Left renal cortex interstitium (tissue), 4 donors: ENCODE measurements around the gene CA7. TPM values are rescaled to one million over a fixed set of nuclear protein-coding genes. Genes with fewer than 3 reads are reported as not detected.

ENCODE experiments used
- DNase-seq, 4 donors: peaks; one replicate each; pipeline ENCODE4 v3.0.0-alpha.2; 2013; ENCODE audit warnings: low read depth in 4 of 4, low spot score in 2 of 4, missing footprints in 1 of 4
- polyA plus RNA-seq, 4 donors: library from polyadenylated mRNA; unstranded; fragments of 120-200 nt; gene quantifications; one replicate each; pipeline ENCODE4 v1.2.1, GENCODE V29; 2013; ENCODE audit not compliant: insufficient read length in 4 of 4

The CA7 gene
- polyA plus RNA-seq, 4 donors: 0.11 to 0.49 (median 0.33) TPM

DNA sequence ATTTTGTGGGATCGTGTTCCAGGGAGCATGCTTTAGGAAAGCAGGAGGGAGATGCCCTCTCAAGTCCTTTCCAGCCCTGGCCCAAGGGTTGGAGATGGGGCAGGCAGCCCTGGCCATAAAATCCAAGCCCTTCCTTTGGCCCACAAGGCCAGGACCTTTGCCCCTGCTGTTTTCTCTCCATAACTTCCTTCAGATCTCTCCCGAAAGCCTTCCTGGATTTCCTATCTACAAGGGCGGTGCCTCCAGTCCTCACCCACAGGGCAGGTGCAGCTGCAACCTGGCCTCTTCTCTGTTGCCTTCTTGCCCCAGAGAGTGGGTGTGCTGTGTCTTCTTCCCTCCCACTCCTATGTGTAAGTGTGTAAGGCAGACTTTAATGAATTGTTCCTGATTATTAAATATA, 27.6 kb downstream of the CA7 start:
- no peak for DNase-seq

DNA sequence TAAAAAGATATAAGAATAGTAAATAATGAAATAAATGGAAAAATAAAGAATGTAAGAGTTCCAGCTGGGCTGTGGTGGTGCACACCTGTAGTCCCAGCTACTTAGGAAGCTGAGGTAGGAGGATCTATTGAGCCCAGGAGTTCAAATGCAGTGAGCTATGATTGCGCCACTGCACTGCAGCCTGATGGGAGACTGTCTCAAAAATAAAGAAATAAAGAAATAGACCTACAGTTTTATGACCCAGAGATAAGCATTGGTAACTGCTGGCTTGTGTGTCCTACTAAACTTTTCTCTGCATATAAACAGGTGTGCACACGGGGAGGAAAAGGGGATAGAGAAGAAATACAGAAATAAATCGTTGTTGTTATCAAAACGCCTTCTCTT, 28.3 kb downstream of the CA7 start:
- no peak for DNase-seq

DNA sequence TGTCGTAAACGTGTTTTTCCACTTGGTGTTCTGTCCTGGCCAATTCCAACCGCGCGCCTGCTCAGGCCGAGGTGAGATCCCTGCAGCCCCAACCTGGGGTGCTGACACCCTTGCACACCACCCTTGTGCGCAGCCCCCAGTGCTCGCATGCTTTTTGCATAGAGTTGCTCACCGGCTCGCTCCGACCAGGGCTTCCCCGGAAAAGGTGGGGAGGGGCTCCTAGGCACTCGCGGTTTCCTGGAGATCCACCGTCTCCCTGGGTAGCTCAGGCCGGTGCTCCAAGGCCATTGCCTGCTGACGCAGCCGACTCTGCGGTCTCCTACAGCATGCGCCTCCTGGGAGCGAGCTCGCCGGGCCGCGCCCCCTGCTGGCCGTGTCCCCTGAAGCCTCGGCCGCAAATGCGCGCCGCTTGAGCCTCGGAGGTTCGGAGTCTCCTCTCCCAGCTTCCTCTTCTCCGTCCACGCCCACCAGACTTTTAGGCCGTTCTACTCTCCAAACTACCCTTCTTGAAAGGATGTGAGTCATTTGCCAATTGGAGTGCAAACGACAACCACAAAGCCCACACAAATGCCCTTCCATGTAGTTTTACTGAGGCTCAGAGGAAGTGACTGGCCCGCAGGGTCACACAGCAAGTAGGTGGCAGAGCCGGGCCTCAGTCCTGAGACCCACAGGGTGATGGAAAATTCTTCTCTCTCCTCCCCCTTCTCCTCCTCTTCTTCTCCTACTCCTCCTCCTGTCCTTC, 28.9 kb downstream of the CA7 start:
- DNase-seq: peak in 2 of 4 donors; percentile 64 to 71

DNA sequence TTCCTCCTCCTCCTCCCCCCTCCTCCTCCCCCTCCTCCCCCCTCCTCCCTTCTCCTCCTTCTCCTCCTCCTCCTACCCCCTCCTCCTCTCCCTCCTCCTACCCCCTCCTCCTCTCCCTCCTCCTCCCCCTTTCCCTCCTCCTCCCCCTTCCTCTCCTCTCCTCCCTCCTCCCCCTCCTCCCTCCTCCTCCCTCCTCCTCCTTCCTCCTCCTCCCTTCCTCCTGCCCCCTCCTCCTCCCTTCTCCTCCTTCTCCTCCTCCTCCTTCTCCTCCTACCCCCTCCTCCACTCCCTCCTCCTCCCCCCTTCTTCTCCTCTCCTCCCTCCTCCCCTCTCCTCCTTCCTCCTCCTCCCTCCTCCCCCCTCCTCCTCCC, 29.5 kb downstream of the CA7 start:
- DNase-seq: no peak

DNA sequence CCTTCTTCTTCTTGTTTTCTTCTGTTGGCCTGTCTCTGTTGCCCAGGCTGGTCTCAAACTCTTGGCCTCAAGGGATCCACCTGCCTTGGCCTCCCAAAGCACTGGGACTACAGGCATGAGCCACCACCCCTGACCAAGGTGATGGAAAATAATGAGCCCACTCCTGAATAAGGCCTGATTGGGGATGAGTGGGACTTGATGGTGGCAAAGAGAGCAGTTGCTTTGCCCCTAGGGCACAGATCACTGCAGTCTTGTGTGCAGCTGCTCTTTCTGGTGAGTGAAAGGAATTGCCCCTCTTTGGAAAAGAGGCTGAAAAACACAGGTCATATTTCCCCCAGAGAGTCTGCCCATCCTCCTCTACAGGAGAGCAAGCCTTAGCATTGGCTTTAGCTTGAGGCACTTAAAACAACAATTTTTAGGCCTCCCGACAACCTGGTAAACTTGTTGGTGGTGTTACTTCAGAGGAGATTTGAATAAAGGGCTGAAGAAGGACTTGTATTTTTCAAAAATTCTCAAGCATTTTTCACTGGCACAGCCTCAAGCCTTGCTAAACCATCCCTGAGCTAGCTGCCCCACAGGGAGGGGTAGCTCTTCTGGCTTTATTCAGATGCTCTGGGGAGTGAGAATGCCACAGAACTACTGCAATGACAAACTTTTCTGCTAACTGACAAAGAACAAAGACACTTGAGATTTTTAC, 30.0 kb downstream of the CA7 start:
- DNase-seq: no peak

DNA sequence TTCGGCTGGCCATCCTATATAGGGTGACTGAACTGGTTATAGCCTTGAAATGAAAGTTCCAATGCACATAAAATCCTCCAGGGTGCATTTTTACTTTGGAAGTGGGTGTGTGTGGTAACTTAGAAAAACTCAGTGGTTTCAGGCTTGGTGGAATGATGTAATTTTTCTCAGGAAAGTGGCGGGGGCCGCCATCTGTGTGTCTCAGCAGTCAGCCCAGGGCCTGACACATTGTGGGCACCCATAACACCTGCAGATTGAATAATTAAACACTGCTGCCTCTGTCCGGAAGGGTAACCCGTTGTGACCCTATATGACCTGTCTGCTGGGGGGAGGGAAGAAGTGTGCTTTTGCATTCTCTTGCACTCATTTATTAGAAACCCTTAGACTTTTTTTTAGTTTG, 33.9 kb downstream of the CA7 start:
- DNase-seq: no peak

DNA sequence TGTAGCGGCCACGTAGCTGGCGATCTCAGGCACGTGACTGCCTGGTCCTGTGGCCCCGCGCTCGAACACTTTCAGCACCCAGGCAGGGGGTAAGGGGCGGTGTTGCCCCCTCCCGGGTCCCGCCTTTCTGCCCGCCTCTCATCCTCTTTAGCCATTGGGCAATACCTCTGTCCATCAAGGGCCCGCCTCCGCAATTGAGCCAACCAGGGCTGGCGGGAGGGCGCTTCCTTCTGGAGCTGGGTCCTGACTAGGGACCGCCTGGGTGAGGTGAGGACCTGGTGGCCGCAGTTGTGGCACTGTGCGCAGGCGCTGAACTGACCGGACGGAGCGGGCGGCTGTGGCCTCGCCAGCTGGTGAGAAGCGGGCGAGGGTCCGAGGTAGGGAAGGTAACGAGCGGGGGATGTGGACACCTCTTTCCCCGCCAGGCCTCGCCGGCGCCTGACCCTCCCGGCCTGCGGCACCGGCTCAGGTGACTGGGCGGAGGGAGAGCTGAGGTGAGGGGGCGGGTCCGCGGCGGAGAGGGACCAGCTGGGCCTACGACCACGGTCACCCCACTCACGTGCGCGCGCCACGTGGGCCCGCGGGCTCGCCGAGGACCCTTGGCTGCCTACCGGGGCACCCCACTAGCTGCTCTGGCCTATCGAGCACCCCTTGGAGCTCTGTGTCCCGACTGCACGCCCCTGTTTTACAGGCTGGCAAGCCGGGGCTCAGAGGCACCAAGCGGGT, 36.2 kb downstream of the CA7 start, which contains the start of gene PDP2:
PDP2 (plus strand) TSS at position 228 of the 726 bp plus-strand sequence. CDS start 3,770 bp downstream, outside the sequence.
- peak; percentile 81 to 93 (median 90) for DNase-seq

DNA sequence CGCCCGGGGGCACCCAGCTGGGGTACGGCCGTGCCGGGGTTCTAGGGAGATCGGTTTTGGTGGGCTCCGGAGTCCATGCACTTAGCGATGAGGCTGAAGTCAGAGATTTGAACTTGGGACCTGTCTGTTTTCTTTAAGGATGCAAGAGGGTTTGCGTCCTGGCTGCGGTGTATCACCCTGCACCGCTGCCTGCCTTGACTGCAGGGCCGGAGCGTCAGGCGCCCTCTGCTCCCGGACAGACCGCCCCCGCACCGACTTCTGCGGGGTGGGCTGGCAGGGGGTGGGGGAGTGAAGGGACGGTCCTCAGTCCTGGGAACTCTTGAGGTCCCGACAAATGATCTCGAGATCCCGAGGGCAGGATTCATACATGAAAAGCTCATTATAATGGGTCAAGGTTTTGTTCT, 36.8 kb downstream of the CA7 start:
- DNase-seq: no peak

DNA sequence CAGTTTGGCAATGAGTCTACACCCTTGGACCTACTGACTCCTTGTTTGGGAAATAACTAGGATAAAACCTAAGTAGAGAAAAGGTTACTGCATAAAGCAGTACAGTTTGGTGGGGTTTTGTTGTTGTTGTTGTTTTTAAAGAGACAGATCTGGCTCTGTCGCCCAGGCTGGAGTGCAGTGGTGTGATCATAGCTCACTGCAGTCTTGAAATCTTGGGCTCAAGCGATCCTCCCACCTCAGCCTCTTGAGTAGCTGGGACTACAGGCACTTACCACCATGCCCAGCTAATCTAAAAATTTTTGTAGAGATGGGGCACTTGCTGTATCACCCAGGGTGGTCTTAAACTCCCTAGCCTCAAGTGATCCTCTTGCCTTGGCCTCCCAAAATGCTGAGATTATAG, 37.3 kb downstream of the CA7 start:
- no peak for DNase-seq

DNA sequence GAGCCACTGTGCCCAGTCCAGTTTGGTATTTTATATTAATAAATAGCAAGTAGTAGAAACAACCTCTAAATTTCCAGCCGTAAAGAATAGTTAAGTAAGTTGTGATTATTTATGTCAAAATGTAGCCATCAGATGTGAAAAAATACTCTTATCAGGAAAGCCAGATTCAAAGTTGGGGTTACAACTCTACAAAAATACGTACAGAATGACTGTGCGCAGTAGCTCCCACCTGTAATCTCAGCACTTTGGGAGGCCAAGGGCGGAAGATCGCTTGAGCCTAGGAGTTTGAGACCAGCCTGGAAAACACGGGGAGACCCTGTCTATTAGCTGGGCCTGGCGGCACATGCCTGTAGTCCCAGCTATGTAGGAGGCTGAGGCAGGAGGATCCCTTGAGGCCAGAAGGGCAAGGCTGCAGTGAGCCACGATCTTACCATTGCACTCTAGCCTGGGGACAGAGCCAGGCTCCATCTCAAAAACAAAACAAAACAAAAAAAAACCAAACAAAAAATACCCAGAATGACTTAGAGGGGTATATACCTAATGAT, 37.8 kb downstream of the CA7 start:
- no peak for DNase-seq

DNA sequence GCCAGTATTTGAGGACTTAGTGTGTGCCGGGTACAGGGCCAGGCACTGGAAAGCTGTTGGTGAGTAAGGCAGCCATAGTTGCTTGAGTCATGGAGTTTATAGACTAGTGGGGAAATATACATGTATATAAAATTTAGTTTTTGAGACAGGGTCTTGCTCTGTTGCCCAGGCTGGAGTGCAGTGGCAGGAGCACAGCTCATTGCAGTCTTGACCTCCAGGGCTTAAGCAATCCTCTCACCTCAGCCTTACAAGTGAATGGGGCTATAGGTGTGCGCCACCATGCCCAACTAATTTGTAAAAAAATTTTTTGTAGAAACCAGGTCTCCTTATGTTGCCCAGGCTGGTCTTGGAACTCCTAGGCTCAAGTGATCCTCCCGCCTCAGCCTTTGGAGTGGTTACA, 38.5 kb downstream of the CA7 start:
- DNase-seq: no peak

DNA sequence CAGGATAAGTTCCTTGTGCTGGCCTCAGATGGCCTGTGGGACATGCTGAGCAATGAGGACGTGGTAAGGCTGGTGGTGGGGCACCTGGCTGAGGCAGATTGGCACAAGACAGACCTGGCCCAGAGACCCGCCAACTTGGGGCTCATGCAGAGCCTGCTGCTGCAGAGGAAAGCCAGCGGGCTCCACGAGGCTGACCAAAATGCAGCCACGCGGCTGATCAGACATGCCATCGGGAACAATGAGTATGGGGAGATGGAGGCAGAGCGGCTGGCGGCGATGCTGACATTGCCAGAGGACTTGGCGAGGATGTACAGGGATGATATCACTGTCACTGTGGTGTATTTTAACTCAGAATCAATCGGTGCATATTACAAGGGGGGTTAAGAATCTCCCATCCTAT, 41.3 kb downstream of the CA7 start:
- no peak for DNase-seq

DNA sequence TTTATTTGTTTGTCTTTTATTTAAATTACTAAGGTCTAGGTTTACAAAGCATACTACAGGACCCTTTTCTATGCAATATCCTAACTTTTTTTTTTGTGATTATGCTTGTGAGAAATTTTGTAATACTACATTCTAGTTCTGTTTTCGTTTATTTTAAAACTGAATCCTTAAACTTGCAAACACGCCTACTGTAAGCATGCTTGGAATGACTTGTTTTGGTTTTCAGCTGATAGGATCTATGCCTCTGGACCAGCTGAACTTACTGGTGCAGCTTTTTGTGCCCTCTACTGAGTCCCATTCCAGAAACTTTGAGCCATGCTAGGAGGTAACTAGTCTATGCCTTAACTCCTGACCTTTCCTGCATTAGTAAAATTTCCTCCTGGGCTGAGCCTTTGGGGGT, 42.1 kb downstream of the CA7 start:
- DNase-seq: no peak

DNA sequence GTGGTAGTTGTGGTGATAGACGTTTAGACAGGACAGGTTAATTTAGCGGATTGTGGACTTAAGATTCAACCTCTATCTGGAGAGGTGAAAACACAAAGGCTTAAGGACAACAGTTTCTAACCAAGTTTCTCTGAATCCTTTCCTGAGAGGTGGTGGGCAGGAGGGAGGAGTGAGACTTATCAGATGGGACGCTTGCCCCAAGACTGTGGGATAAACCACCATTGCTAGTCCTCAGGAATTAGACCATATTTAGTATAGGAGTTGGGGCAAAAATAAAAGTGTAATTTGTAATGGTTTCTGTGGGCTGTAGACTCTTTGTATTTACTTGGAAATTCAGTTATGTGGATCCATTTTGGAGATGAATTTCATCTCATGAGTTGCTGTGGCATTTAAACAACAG, 42.7 kb downstream of the CA7 start:
- no peak for DNase-seq

DNA sequence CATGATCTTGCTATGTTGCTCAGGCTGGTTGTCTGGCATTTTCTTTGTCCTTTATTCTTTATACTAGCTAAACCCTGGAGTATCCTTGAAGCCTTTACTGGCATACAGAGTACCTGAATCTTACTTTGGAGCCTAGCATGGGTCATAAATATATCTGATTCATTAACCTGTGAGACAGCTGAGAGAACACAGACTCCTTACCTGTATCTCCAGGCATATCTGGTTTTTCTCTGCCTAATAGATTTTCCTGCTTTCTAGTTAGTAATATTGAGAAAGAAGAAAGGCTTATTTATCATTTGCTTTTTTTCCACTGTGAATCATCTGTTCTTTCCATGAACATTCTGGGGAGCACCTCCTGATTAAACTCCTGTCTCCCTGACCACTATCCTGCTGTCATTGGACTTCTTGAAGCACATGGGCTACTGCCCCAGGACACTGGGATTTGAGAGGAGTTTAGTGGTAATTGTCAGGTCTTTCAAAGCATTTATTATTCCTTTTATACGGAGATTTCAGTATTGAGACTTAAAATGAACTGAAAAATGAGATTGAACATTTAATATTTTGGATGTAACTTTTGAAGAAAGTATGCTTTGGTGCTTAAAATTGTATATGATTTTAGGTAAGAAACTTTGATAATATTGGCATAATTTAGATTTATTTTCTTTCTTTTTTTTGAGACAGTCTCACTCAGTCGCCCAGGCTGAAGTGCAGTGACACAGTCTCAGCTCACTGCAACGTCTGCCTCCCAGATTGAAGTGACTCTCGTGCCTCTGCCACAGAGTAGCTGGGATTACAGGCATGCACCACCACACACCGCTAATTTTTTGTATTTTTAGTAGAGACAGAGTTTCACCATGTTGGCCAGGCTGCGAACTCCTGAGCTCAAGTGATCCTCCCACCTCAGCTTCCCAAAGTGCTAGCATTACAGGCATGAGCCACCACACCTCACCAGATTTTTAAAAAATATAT, 44.7 kb downstream of the CA7 start:
- DNase-seq: no peak

DNA sequence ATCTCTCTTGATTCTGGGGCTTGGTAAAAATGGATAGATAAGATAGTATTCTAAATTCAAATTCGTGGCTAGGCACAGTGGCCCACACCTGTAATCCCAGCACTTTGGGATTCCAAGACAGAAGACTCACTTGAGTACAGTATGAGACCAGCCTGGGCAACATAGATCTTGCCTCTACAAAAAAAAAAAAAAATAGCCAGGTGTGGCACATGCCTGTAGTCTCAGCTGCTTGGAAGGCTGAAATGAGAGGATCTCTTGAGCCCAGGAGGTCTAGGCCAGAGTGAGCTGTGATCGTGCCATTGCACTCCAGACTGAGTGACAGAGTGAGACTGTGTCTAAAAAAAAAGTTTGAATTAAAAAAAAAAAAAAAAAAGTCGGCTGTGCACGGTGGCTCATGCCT, 45.4 kb downstream of the CA7 start:
- DNase-seq: no peak

DNA sequence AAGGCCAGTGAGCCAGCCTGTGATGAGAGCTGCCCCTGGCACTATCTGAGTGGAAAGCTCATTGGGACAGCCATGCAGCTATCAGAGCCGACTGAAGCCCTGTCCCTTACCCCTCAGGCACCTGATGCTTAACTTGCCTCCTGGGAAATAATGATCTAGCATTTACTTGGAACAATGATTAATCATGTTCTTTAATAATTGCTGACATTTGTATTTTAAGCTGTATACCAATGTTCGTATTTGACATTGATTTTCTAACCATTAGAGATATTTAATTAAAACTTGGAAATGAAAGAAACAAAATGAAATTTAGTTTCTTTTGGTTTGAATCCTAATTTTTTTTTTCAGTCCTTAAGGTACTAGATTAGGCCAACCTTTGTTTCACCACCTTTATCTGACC, 46.6 kb downstream of the CA7 start:
- no peak for DNase-seq

DNA sequence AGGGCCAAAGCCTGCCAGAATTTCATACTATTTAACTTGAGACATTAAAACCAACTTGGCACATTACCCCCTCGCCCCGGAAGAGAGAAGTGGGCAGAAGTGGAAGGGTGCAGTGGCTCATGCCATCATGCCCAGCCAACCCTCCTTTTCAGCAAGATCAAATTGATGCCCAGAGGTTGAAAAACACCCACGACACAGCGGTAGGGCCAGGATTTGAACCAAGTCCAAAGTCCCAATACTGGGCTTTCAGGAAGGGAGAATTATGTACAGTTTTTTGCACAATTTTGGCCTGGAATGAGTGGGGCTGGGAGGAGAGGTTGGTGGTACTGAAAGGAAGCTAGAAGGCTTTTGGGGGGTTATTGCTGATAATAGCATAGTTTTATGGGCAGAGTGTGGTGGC, 47.1 kb downstream of the CA7 start:
- DNase-seq: no peak

DNA sequence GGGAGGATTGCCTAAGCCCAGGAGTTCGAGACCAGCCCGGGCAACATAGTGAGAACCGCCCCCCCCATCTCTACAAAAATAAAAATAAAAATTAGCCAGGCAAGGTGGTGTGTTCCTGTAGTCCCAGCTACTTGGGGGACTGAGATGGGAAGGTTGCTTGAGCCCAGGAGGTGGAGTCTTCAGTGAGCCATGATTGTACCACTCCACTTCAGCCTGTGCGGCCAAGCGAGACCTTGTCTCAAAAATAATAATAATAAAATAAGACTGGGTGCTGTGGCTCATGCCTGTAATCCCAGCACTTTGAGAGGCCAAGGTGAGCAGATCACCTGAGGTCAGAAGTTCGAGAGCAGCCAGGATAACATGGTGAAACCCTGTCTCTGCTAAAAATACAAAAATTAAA, 47.6 kb downstream of the CA7 start:
- DNase-seq: no peak

DNA sequence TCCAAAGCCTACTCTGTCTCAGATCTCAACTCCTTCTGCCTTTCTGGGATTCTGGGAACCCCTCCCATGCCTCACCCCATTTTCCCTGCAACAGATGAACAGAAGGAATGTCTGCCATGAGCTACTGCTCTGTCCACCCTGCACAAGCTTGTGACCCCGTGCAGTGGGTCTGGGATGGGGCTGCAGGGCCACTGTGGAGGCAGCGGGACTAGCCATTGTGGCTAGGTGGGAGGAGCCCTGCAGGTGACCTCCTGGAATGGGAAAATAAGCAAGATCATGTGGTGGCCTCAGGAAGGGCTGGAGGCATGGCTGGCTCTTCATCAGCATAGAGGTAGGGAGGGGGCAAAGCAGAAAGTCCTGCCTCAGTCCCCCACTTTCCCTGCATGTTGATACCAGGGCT, 49.8 kb downstream of the CA7 start:
- no peak for DNase-seq
